ENCODE measurements around the gene CNOT1. TPM values are rescaled to one million over a fixed set of nuclear protein-coding genes. Genes with fewer than 3 reads are reported as not detected.
"Not testable (repeated sequence)": the region's sequence is repeated elsewhere in the genome, so short reads cannot be mapped to it uniquely, and the experiment has no call there.

Gene CNOT1
- polyA plus RNA-seq, 3 donors from 2014 or later, result 78.1 to 89.7 (median 85.1) TPM

- Mint-ChIP-seq H3K27ac (peak overlapping the region in 4 of 6 donors; percentile 1 to 46 (median 39)), H3K9me3 (no peaks in the 10 kb centered on the region), H3K27me3 (ENCODE audit: low read depth in 3 of 3) (no peaks in the 10 kb centered on the region), H3K36me3 (peaks cover 19 to 51% (median 23%) of the 10 kb centered on the region in 3 donors), H3K4me1 (peaks cover 14 to 27% of the 10 kb centered on the region in 2 donors), H3K4me3 (no peak overlapping the region)
- DNase-seq, result no peak
These were observed 44.7 kb downstream of the CNOT1 start for GRCh38 chr16:58584831-58585505.

GRCh38 chr16:58582971-58583765 lies 46.5 kb downstream of the CNOT1 start:
- no peak overlapping the region for H3K27ac Mint-ChIP-seq

DNA sequence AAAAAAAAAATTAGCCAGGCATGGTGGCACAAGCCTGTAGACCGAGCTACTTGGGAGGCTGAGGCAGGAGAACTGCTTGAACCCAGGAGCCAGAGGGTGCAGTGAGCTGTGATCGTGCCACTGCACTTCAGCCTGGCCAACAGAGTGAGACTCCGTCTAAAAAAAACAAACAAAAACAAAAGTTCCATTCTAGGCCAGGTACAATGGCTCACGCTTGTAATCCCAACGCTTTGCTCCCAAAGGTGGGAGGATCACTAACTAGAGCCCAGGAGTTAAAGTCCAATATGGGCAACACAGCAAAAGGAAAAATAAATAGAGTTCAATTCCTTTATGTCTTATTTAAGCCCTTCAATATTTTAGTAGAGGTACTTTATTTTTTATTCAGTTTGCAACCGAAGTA lies 47.5 kb downstream of the CNOT1 start:
- H3K4me1 Mint-ChIP-seq, result peaks cover 3 to 4% of the 10 kb centered on the region in 2 donors
- H3K27ac Mint-ChIP-seq, result no peak overlapping the region
- H3K27me3 Mint-ChIP-seq (ENCODE audit: low read depth in 3 of 3), result no peaks in the 10 kb centered on the region
- H3K4me3 Mint-ChIP-seq, result no peak overlapping the region
- no peak for DNase-seq
- peaks cover 28 to 65% (median 42%) of the 10 kb centered on the region in 3 donors for H3K36me3 Mint-ChIP-seq
- H3K9me3 Mint-ChIP-seq, result no peaks in the 10 kb centered on the region

More at GRCh38 chr16:58582971-58583765, 46.5 kb downstream of the CNOT1 start:
- H3K4me3 Mint-ChIP-seq, result no peak overlapping the region
- no peak for DNase-seq
- peaks cover 23 to 62% (median 35%) of the 10 kb centered on the region in 3 donors for H3K36me3 Mint-ChIP-seq
- H3K27me3 Mint-ChIP-seq (ENCODE audit: low read depth in 3 of 3), result no peaks in the 10 kb centered on the region
- H3K9me3 Mint-ChIP-seq, result no peaks in the 10 kb centered on the region
- H3K4me1 Mint-ChIP-seq, result peaks cover 3 to 9% of the 10 kb centered on the region in 2 donors

- no peaks in the 10 kb centered on the region for H3K27me3 Mint-ChIP-seq (ENCODE audit: low read depth in 3 of 3)
- no peaks in the 10 kb centered on the region for H3K4me1 Mint-ChIP-seq
- H3K36me3 Mint-ChIP-seq, result peaks cover 19 to 57% (median 31%) of the 10 kb centered on the region in 3 donors
- H3K9me3 Mint-ChIP-seq, result no peaks in the 10 kb centered on the region
- no peak for DNase-seq
- H3K4me3 Mint-ChIP-seq, result no peak overlapping the region
- H3K27ac Mint-ChIP-seq, result no peak overlapping the region
These were observed 50.0 kb downstream of the CNOT1 start for GRCh38 chr16:58579587-58579986.

DNA sequence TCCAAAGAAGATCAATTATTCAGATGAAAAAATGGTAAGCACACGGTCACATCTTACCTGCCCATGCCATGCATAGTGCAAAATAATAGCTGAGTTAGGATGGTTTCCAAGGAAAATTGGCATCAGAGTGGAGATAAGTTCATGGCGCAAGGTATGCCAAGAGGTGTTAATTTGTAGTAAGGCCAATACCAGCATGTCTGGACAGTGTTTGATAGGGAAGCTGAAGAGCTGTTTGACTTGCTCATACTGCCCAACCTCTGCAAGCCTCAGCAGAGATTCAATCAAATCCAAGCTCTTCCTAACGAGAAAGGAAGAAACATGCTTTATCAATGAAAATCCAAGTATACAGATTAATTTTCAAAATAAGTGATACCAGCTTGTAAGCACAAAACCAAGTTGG lies 51.0 kb downstream of the CNOT1 start:
- no peaks in the 10 kb centered on the region for H3K9me3 Mint-ChIP-seq
- peaks cover 19 to 66% (median 35%) of the 10 kb centered on the region in 3 donors for H3K36me3 Mint-ChIP-seq
- H3K4me1 Mint-ChIP-seq, result no peaks in the 10 kb centered on the region
- peak overlapping the region in 2 of 6 donors; percentile 29 to 37 for H3K27ac Mint-ChIP-seq
- no peaks in the 10 kb centered on the region for H3K27me3 Mint-ChIP-seq (ENCODE audit: low read depth in 3 of 3)
- H3K4me3 Mint-ChIP-seq, result no peak overlapping the region
- no peak for DNase-seq

GRCh38 chr16:58577141-58577540 lies 52.5 kb downstream of the CNOT1 start:
- no peaks in the 10 kb centered on the region for H3K9me3 Mint-ChIP-seq
- no peaks in the 10 kb centered on the region for H3K4me1 Mint-ChIP-seq
- DNase-seq, result no peak
- H3K27ac Mint-ChIP-seq, result peak overlapping the region in 1 of 6 donors; percentile 46
- H3K27me3 Mint-ChIP-seq (ENCODE audit: low read depth in 3 of 3), result no peaks in the 10 kb centered on the region
- H3K4me3 Mint-ChIP-seq, result no peak overlapping the region
- peaks cover 13 to 63% (median 33%) of the 10 kb centered on the region in 3 donors for H3K36me3 Mint-ChIP-seq

- no peak overlapping the region for H3K4me3 Mint-ChIP-seq
- no peak overlapping the region for H3K27ac Mint-ChIP-seq
- peaks cover 5 to 12% of the 10 kb centered on the region in 2 donors for H3K4me1 Mint-ChIP-seq
- H3K36me3 Mint-ChIP-seq, result peaks cover 18 to 69% (median 30%) of the 10 kb centered on the region in 3 donors
- DNase-seq, result no peak
- H3K27me3 Mint-ChIP-seq (ENCODE audit: low read depth in 3 of 3), result no peaks in the 10 kb centered on the region
- H3K9me3 Mint-ChIP-seq, result no peaks in the 10 kb centered on the region
These were observed 54.7 kb downstream of the CNOT1 start for GRCh38 chr16:58574895-58575294.

GRCh38 chr16:58565697-58566096 lies 63.9 kb downstream of the CNOT1 start:
- H3K27ac Mint-ChIP-seq; H3K27me3 Mint-ChIP-seq (ENCODE audit: low read depth in 3 of 3); DNase-seq; H3K4me3 Mint-ChIP-seq; H3K9me3 Mint-ChIP-seq: not testable (repeated sequence)
- peaks cover 3 to 38% of the 10 kb centered on the region in 2 donors for H3K4me1 Mint-ChIP-seq
- peaks cover 5 to 44% (median 14%) of the 10 kb centered on the region in 3 donors for H3K36me3 Mint-ChIP-seq

DNA sequence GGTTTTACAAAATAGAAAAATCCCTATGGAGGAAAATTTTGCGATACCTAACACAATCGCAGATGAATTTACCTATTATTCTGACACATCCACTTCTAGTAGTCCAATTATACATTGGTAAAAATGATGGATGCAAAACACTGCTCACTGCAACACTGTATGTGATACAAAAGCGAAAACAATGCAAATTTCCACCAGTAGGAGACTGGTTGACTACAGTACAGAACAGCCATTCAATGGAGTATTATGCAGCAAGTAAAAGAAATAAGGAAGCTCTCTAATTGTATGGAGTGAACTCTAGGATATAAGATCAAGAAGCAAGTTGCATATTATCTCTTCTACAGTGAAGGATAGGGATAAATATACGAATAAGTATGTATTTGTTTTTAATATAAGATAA lies 65.9 kb downstream of the CNOT1 start:
- Mint-ChIP-seq H3K36me3 (peaks cover 3 to 32% (median 11%) of the 10 kb centered on the region in 3 donors), H3K27ac (peak overlapping the region in 1 of 6 donors; percentile 61)

GRCh38 chr16:58563235-58563634 lies 66.4 kb downstream of the CNOT1 start:
- Mint-ChIP-seq H3K4me1 (peaks cover 0 to 16% of the 10 kb centered on the region in 2 donors), H3K27me3 (ENCODE audit: low read depth in 3 of 3) (no peaks in the 10 kb centered on the region), H3K9me3 (no peaks in the 10 kb centered on the region), H3K27ac (no peak overlapping the region), H3K36me3 (peaks cover 5 to 35% (median 8%) of the 10 kb centered on the region in 3 donors), H3K4me3 (no peak overlapping the region)
- DNase-seq, result no peak

More for the DNA sequence above, 65.9 kb downstream of the CNOT1 start:
- no peaks in the 10 kb centered on the region for H3K9me3 Mint-ChIP-seq
- H3K27me3 Mint-ChIP-seq (ENCODE audit: low read depth in 3 of 3), result no peaks in the 10 kb centered on the region
- no peak for DNase-seq
- peaks cover 0 to 19% of the 10 kb centered on the region in 2 donors for H3K4me1 Mint-ChIP-seq
- no peak overlapping the region for H3K4me3 Mint-ChIP-seq

- Mint-ChIP-seq H3K27ac (no peak overlapping the region), H3K4me3 (no peak overlapping the region), H3K27me3 (ENCODE audit: low read depth in 3 of 3) (peaks cover 0 to 4% (median 0%) of the 10 kb centered on the region in 3 donors), H3K36me3 (peaks cover 13 to 56% (median 16%) of the 10 kb centered on the region in 3 donors), H3K4me1 (peaks cover 0 to 4% of the 10 kb centered on the region in 2 donors), H3K9me3 (no peaks in the 10 kb centered on the region)
- DNase-seq, result no peak
These were observed 72.9 kb downstream of the CNOT1 start for GRCh38 chr16:58556678-58557077.

GRCh38 chr16:58551496-58551895 lies 78.1 kb downstream of the CNOT1 start:
- peaks cover 15 to 62% (median 22%) of the 10 kb centered on the region in 3 donors for H3K36me3 Mint-ChIP-seq
- no peaks in the 10 kb centered on the region for H3K4me1 Mint-ChIP-seq
- peaks cover 0 to 4% (median 0%) of the 10 kb centered on the region in 3 donors for H3K27me3 Mint-ChIP-seq (ENCODE audit: low read depth in 3 of 3)
- DNase-seq, result no peak
- H3K27ac Mint-ChIP-seq, result no peak overlapping the region
- H3K4me3 Mint-ChIP-seq, result no peak overlapping the region
- no peaks in the 10 kb centered on the region for H3K9me3 Mint-ChIP-seq

- Mint-ChIP-seq H3K9me3 (no peaks in the 10 kb centered on the region), H3K36me3 (peaks cover 12 to 64% (median 37%) of the 10 kb centered on the region in 3 donors), H3K4me1 (no peaks in the 10 kb centered on the region), H3K27ac (peak overlapping the region in 1 of 6 donors; percentile 6), H3K4me3 (no peak overlapping the region), H3K27me3 (ENCODE audit: low read depth in 3 of 3) (peaks cover 0 to 4% (median 0%) of the 10 kb centered on the region in 3 donors)
- no peak for DNase-seq
These were observed 81.2 kb downstream of the CNOT1 start for GRCh38 chr16:58548378-58548777.

GRCh38 chr16:58543685-58544084 lies 85.9 kb downstream of the CNOT1 start:
- H3K36me3 Mint-ChIP-seq, result peaks cover 9 to 63% (median 32%) of the 10 kb centered on the region in 3 donors
- no peak overlapping the region for H3K4me3 Mint-ChIP-seq
- H3K4me1 Mint-ChIP-seq, result no peaks in the 10 kb centered on the region
- no peak for DNase-seq
- H3K27ac Mint-ChIP-seq, result no peak overlapping the region
- H3K27me3 Mint-ChIP-seq (ENCODE audit: low read depth in 3 of 3), result no peaks in the 10 kb centered on the region
- H3K9me3 Mint-ChIP-seq, result no peaks in the 10 kb centered on the region

Data from immature natural killer cell (primary cell).